Glutamatergic neuron (in vitro differentiated cells): ENCODE measurements around the gene HNRNPK. TPM values are rescaled to one million over a fixed set of nuclear protein-coding genes. Genes with fewer than 3 reads are reported as not detected.

Source experiments
- DNase-seq: peaks from one replicate; pipeline ENCODE4 v3.0.0; 2022
- H3K27ac Mint-ChIP-seq: one replicate; pipeline ENCODE4 v1.8.0; 2020; ENCODE audit warnings: mild to moderate bottlenecking, mixed read lengths, inconsistent platforms; ENCODE audit not compliant: unreplicated experiment
- H3K27me3 Mint-ChIP-seq: one replicate; pipeline ENCODE4 v1.8.0; 2020; ENCODE audit warnings: mild to moderate bottlenecking, moderate library complexity, mixed read lengths, inconsistent platforms; ENCODE audit not compliant: unreplicated experiment
- H3K36me3 Mint-ChIP-seq: one replicate; pipeline ENCODE4 v1.8.0; 2020; ENCODE audit warnings: mild to moderate bottlenecking, mixed read lengths, inconsistent platforms; ENCODE audit not compliant: unreplicated experiment
- H3K4me1 Mint-ChIP-seq: one replicate; pipeline ENCODE4 v1.8.0; 2020; ENCODE audit warnings: mild to moderate bottlenecking, low read depth, mixed read lengths, inconsistent platforms; ENCODE audit not compliant: unreplicated experiment
- H3K4me3 Mint-ChIP-seq: one replicate; pipeline ENCODE4 v1.8.0; 2020; ENCODE audit warnings: mild to moderate bottlenecking, mixed read lengths, inconsistent platforms; ENCODE audit not compliant: unreplicated experiment
- H3K9me3 Mint-ChIP-seq: one replicate; pipeline ENCODE4 v1.8.0; 2020; ENCODE audit warnings: mild to moderate bottlenecking, moderate library complexity, mixed read lengths, inconsistent platforms; ENCODE audit not compliant: unreplicated experiment
- total RNA-seq: library from RNA; stranded (reverse); fragmentation: NEBNext Ultra II Directional; extraction: Animal tissue kit (Norgen Biotek cat#: 25700); gene quantifications from one replicate; pipeline ENCODE4 v1.2.1, GENCODE V29; 2021; ENCODE audit not compliant: unreplicated experiment
- TF ChIP-seq, protein P1 (sequence below): fragments of 200-600 bp; sonication (generic); IDR thresholded peaks from one replicate; pipeline ENCODE4 v1.5.0; 2021; ENCODE audit not compliant: partially characterized antibody, unreplicated experiment

The HNRNPK gene
- total RNA-seq, 1 donor from 2014 or later: 763 TPM

DNA sequence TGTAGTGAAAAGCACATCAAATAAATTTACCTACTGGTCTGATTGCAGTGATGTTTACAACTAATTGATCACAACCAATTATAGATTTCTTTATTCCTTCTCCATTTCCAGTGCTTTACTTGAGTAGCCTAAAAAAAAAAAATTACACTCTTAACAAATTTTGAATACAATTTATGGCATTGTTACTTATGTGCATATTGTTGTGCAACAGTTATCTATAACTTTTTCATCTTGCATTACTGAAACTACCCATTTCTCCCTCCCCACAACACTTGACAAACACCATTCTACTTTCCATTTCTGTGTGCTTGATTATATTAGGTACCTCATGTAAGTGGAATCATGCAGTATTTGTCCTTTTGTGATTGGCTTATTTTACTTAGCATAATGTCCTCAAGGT is 12.9 kb upstream of the HNRNPK start:
- H3K36me3 Mint-ChIP-seq: no peaks in the 10 kb centered on the region
- DNase-seq: no peak
- H3K27me3 Mint-ChIP-seq: peaks cover 3% of the 10 kb centered on the region
- no peak overlapping the region for H3K27ac Mint-ChIP-seq
- H3K4me3 Mint-ChIP-seq: no peak overlapping the region
- peaks cover 12% of the 10 kb centered on the region for H3K4me1 Mint-ChIP-seq
- TF ChIP-seq, protein P1, sequence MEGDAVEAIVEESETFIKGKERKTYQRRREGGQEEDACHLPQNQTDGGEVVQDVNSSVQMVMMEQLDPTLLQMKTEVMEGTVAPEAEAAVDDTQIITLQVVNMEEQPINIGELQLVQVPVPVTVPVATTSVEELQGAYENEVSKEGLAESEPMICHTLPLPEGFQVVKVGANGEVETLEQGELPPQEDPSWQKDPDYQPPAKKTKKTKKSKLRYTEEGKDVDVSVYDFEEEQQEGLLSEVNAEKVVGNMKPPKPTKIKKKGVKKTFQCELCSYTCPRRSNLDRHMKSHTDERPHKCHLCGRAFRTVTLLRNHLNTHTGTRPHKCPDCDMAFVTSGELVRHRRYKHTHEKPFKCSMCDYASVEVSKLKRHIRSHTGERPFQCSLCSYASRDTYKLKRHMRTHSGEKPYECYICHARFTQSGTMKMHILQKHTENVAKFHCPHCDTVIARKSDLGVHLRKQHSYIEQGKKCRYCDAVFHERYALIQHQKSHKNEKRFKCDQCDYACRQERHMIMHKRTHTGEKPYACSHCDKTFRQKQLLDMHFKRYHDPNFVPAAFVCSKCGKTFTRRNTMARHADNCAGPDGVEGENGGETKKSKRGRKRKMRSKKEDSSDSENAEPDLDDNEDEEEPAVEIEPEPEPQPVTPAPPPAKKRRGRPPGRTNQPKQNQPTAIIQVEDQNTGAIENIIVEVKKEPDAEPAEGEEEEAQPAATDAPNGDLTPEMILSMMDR: no peak
- no peaks in the 10 kb centered on the region for H3K9me3 Mint-ChIP-seq

DNA sequence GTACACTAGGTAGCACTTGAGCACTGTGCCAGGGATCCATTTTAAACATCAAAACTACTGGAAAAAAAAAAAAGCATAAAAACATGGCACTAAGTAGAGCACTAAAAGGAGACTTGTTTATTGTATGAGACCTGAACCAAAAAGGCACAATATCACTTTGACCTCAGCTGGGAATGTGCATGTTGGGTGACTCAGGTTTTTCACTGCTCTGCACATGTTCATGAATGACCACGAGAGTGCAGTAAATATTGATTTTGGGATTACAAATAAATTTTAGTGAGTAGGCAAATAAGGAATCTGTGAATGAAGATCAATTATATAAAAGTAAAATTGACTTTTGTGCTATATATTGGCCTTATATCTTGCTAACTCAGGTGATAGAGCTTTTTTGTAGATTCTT is 12.4 kb upstream of the HNRNPK start:
- TF ChIP-seq, protein P1: no peak
- Mint-ChIP-seq H3K36me3 (no peaks in the 10 kb centered on the region), H3K27me3 (peaks cover 3% of the 10 kb centered on the region), H3K9me3 (no peaks in the 10 kb centered on the region), H3K4me3 (no peak overlapping the region), H3K27ac (no peak overlapping the region), H3K4me1 (peaks cover 12% of the 10 kb centered on the region)
- no peak for DNase-seq

DNA sequence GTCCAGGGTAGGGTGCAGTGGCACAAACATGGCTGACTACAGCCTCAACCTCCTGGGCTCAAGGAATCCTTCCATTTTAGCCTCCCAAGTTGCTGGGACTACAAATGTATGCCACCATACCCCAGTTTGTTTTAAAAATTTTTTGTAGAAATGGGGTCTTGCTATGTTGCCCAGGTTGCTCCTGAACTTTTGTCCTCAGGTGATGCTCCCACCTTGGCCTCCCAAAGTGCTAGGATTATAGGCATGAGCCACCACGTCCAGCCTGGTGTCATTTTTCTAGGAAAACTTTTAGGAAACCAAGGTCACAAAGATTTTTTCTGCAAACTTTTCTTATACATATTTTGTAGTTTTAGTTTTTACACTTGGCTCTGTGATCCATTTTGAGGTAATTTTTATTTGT is 11.3 kb upstream of the HNRNPK start:
- Mint-ChIP-seq H3K9me3 (no peaks in the 10 kb centered on the region), H3K27ac (no peak overlapping the region), H3K4me3 (no peak overlapping the region), H3K36me3 (no peaks in the 10 kb centered on the region), H3K4me1 (peaks cover 14% of the 10 kb centered on the region), H3K27me3 (peaks cover 3% of the 10 kb centered on the region)
- TF ChIP-seq, protein P1: no peak
- DNase-seq: no peak

DNA sequence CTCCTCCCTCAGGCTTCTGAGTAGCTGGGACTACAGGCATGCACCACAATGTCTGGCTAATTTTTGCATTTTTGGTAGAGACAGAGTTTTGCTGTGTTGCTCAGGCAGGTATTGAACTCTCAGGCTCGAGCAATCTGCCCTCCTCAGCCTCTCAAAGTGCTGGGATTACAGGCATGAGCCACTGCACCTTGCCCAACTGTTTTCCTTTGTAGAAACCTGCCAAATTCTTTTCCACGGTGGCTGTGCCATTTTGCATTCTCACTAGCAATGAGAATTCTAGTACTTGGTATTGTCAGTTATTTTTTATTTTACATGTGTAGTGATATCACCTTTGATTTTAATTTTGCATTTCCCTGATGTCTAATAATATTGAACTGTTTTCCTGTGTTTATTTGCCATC is 8.4 kb upstream of the HNRNPK start:
- Mint-ChIP-seq H3K9me3 (no peaks in the 10 kb centered on the region), H3K27ac (no peak overlapping the region), H3K27me3 (peaks cover 3% of the 10 kb centered on the region), H3K4me3 (no peak overlapping the region), H3K4me1 (peaks cover 9% of the 10 kb centered on the region), H3K36me3 (no peaks in the 10 kb centered on the region)
- TF ChIP-seq, protein P1: no peak
- no peak for DNase-seq

DNA sequence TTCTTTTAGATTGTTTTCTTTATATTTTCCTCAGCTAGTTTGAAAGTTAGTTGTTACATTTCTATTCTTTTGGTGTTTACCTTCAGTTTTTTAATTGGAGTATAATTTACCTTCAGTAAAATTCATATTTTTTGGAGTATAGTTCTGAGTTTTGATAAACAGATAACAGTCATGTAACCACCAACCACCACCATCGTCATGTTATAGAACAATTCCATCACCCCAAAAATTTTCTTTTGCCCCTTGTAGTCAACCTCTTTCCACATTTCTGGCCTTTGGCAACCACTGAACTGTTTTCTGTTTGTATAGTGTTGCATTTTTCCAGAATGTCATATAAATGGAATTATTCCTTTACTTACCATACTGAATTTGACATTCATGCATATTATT is 7.4 kb upstream of the HNRNPK start:
- peaks cover 16% of the 10 kb centered on the region for H3K4me1 Mint-ChIP-seq
- no peak overlapping the region for H3K27ac Mint-ChIP-seq

More for the DNA sequence above, 7.4 kb upstream of the HNRNPK start:
- peaks cover 3% of the 10 kb centered on the region for H3K27me3 Mint-ChIP-seq
- H3K9me3 Mint-ChIP-seq: no peaks in the 10 kb centered on the region
- no peaks in the 10 kb centered on the region for H3K36me3 Mint-ChIP-seq
- TF ChIP-seq, protein P1: no peak
- no peak for DNase-seq
- H3K4me3 Mint-ChIP-seq: no peak overlapping the region
